GM18868 (cell line): ENCODE measurements around the gene UGDH.
A peak's percentile ranks its signal among the peaks of the same experiment; 100 is the strongest.
"Not testable (repeated sequence)": the region's sequence is repeated elsewhere in the genome, so short reads cannot be mapped to it uniquely, and the experiment has no call there.

Experiments used
- ATAC-seq: cut with Tn5 transposase; IDR thresholded peaks from one replicate; pipeline ENCODE4 v1.9.1; 2021; ENCODE audit warnings: mild to moderate bottlenecking, moderate library complexity; ENCODE audit not compliant: unreplicated experiment

UGDH gene

DNA sequence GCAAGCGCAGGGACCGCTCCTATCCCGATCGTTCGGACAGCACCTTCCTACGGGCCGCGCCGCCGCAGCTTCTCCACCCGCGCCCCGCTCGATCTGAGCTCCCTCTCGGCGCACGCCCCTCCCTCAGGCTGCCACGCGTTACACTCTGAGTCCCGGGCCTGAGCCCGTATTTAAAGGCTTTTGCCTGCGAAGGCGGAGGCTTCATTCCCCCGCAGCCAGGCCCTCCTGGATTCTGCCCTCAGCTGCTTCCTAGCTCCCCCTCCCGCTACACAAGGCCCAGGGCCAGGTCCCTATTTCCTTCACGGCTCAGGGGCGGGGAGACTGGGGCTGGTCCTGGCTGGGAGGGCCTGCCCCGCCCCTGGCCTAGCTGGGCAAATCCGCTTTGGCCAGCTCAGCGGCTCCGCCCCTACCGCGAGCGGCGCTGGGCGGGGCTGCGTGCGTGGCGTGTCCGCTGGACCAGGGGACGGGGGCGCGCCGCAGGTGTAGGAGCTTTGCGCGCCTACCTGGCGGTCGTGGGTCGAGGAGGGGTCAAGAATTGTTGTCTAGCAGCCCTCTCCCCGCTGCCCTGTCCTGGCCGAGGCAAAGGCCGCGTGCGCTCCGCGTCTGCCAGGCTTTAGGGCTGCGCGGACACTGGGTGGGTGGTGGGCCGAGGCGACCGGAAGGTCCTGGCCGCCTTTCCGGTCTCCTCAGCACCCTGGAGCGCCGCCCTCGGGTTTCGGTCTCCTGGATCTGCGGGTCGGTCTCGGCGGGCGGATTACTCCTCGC lies at the start of gene UGDH:
Gene UGDH (minus strand): TSS at position 144 of the 765 bp plus-strand sequence. CDS start 5,927 bp downstream, outside the sequence.
- peak; percentile 96 for ATAC-seq

DNA sequence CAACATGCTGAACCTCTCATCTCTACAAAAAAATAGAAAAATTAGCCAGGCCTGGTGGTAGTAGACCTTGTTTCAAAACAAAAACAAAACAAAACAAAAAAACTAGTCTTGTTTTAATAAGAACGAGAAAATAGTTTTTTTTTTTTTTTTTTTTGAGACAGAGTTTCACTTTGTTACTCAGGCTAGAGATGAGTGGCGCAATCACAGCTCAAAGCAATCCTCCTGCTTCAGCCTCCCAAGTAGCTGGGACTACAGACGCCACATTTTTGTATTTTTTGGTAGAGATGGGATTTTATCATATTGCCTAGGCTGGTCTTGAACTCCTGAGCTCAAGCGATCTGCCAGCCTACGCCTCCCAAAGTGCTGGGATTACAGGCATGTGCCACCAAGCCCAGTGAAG lies 47.7 kb upstream of the UGDH start:
- ATAC-seq = no peak

DNA sequence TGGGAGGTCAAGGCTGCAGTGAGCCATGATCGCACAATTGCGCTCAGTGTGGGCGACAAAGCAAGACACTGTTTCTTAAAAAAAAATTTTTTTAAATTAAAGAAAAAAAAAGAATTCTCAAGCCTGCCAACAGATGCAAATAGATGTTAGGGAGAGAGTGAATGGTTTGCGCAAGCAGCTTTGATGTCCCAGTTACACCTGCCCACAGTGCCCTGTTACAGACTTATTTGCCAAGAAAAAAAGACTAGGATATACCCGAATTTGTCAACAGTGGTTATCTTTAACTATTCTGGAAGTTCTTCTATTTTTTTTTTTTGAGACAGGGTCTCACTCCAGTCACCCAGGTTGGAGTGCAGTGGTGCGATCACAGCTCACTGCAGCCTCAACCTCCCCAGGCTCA lies 44.3 kb upstream of the UGDH start:
- no peak for ATAC-seq

DNA sequence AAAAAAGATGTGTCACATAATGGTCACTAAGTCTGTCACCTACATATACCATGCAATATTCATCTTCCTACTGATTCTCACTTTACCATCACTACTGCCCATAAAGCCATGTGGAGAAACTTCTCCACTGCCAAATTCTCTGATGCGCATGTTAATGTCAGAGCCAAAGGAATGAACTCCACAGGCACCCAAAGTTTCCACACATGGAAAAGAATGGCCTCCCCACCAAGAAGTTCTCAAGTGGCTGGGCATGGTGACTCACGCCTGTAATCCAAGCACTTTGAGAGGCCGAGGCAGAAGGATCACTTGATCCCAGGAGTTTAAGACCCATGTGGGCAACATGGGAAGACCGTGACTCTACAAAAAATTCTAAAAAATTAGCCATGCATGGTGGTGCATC lies 43.8 kb upstream of the UGDH start:
- ATAC-seq = no peak

DNA sequence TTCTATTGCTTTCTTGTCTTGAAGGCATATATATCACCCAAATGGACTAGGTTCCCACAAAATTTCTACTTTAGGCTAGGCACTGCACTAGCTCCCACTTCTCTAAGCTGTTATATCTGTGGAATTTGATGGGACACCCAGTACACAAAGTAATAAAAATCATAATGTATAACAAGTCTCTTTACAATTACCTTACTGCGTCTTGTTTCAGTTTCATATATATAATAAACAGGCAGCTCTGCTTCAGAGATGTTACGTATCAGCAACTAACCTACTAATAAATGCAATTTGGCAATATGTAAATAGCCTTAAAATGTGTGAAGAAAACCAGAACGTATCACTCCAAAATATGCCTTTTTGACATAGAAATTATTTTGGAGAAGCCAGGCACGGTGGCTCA lies 42.0 kb upstream of the UGDH start:
- ATAC-seq = no peak

DNA sequence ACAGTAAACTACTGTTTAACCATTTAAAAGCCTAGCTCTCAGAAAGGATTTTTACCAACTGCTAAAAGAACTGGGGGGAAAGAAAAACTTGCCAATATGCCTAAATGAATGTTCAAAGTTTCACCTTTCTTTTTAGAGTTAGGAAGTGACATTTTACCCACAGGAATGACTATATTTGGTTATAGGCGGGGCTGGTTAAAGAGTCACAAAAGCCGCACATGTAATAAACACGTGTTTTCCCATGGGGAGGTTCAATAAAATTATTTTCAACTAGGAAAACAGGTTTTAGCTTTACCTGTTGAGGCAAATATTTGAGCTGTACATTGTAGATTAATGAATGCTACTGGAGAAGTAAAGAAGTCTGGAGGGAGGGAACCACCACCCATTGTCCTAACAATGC lies 41.6 kb upstream of the UGDH start:
- no peak for ATAC-seq

DNA sequence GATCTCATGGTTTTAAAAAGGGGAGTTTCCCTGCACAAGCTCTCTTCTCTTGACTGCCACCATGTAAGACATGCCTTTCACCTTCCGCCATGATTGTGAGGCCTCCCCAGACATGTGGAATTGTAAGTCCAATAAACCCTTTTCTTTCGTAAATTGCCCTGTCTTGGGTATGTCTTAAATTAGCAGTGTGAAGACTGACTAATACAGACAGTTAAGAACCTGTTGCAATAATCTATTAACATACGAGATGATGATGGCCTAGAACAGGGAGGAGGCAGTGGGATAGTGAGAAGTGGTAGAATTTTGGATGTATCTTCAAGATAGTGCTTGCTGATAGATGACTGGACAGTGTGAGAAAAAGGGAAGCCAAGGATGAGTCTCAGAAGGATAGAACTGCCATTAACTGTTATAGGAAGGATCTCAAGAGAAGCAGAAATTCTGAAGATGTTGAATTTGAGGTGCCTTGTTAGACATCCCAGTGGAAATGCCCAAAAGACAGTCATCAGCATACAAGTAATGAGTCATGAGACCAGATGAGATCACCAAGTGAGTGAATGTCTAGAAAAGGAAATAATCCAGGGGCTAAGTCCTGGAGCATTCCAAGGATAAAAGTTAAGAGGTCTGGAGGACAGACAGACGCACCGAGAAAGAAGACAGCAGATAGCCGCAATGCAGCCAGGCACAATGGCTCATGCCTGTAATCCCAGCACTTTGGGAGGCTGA lies 38.8 kb upstream of the UGDH start:
- ATAC-seq = no peak

DNA sequence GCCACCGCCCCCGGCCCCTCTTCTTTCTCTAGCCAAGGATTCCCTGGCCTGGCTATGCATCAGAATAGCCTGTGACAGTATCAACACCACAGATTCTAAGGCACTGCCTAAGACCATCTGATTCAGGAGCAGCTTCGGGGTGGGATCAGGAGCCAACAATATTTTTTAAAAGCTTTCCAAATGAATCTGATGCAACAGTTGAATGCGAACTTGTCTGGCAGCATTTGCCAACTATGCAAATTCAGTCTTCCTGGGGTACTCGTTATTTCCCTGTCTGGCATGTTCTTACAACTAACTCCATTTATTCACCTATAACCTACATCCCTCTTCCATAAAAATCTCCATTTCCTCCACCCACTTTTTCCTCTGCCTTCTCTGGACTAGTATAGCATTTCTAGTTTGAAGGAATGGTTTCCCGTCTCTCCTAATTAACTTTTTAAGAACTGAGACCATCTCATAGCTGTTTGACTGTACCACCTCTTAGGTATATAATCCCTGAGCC lies 36.2 kb upstream of the UGDH start:
- ATAC-seq = no peak

DNA sequence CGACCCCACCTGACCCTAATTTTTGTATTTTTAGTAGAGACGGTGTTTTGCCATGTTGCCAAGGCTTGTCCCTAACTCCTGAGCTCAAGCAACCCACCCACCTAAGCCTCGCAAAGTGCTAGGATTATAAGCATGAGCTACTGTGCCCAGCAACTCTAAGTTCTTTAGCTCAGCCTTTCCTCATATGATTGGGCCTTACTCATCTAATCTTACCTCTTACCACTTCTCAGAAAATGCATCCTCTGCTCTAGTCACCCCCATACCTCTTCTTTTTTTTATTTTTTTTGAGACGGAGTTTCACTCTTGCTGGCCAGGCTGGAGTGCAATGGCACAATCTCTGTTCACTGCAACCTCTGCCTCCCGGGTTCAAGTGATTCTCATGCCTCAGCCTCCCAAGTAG lies 35.6 kb upstream of the UGDH start:
- ATAC-seq = no peak

DNA sequence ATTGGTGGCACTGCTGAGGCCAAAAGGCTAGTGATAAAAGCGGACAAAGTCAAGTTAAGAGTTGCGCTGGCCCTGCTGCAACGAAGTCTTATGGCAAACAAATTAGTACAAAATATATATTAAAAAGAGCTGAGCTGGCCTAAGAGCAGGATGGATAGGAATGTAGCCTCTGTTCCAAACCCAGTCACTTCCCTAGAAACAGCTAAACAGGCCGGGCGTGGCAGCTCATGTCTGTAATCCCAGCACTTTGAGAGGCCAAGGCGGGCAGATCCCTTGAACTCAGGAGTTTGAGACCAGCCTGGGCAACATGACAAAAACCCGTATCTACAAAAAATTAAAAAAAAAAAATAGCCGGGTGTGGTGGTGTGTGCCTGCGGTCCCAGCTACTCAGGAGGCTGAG lies 32.4 kb upstream of the UGDH start:
- ATAC-seq = no peak

DNA sequence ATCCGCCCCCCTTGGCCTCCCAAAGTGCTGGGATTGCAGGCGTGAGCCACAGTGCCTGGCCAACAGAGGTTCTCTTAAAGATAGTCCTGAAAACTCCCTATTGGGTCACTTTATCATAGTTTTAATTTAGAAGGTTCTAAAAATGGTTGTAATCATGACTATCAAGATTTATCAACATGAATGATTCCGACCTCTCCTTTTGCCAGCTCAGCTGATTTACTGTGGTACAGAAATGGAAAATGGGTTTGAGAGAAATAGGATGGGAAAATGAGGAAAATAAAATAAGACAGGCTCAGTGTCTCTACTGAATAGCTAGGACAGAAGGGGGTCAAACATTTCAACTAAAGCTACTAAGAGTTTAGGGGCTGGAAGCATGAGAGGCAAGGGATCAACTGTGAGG lies 28.2 kb upstream of the UGDH start:
- no peak for ATAC-seq

DNA sequence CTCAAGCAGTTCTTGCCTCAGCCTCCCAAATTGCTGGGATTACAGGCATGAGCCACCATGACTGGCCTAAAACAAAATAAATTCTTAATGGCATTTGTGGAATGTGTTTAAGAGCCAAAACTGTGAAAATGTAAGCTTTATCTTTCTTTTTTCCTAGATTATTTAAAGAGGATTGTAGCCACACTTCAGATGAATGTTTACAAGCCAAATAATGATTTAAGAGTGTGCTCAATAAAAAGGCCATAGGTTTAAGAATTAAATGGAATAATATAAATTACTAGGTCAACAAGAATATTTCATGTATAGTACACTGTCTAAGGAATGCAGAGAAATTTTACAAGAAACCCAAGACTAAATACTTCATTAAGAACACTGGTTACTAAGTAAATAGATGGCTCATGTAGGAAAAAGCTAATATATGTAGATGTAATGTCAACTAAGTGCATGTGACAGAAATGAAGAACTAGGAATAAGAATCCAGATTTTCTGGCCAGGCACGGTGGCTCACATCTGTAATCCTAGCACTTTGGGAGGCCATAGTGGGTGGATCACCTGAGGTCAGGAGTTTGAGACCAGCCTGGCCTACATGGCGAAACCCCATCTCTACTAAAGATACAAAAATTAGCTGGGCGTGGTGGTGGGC lies 21.3 kb upstream of the UGDH start:
- no peak for ATAC-seq

DNA sequence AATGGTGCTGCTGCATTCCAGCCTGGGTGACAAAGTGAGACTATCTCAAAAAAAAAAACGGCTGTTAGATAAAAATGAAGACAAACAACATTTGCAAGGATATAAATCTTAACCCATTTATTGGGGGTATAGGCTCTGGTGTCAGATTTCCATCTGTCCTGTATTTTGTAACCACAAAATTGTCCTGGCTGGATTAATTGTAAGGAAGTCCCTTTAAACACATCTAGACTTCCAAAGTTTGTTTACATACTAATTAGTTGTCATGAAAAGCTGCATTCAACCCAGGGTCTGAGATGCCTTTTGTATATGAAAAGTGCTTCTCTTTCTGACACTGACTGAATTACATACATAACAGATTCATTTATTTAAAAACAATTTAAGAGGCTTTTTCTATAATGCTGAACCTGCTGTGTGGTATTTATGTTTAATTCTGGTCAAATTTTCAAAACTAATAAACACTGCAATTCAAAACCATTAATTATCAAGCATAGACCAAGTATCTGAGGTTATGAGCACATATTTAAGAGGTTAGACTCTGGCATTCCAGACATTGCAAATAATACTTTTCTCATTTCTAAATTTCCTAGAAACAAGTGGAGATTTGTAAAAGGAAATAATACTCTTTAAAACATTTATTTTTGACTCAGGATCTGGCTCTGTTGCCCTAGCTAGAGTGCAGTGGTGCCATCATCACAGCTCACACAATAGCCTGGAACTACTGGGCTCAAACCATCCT lies 17.5 kb upstream of the UGDH start:
- ATAC-seq = no peak

DNA sequence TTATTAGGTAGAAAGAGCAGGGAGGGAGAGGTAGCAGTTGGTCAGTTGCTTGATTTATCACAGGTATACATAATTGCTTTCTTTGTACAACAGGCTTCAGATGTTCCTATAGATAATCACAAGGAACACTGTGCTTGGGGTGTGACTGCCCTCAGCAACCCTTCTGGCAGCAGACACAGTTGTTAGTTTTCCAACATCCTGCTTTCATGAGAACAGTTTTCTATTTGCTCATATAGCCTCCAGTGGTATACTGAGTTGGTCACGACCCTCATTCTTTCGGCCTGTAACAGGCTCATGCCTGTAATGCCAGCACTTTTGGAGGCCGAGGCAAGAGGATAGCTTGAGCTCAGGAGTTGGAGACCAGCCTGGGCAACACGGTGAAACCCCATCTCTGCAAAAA lies 16.8 kb upstream of the UGDH start:
- not testable (repeated sequence) for ATAC-seq

DNA sequence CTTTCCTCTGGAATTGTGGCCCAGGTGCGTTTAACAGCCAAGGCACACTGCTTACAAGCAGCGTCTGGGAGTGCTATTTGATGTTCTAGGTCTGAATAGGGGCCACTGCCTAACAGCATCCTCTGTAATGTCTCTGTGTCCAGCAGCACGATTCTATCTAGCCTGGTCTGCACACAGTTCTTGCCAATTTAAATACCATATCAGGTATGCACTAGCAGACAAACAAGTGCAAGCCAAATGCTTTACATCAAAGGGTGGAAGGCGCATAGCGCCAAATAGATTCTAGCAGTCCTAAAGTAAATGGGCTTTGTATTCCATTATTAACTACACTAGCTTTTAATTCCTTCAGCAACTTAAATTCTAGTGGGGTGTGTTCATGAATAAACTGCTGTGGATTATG lies 15.8 kb upstream of the UGDH start:
- ATAC-seq = no peak

DNA sequence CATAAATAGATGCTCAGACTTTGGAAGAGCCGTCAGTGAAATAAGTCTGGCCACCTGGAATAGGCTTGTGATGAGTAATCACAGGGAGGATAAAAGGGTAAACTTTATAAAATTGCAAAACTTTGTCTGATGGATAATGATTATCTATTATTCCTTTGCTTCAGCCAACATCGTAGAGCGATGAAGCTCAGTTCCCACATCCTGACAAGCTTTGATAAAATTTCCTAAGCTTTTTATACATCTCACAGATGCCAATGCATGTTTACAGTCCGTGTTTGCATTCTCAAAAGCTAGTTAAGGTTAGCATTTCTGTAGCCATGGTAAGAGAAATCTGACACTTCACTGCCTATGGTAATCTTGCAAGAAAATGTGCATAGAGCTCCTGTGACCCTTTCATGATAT lies 15.4 kb upstream of the UGDH start:
- no peak for ATAC-seq

DNA sequence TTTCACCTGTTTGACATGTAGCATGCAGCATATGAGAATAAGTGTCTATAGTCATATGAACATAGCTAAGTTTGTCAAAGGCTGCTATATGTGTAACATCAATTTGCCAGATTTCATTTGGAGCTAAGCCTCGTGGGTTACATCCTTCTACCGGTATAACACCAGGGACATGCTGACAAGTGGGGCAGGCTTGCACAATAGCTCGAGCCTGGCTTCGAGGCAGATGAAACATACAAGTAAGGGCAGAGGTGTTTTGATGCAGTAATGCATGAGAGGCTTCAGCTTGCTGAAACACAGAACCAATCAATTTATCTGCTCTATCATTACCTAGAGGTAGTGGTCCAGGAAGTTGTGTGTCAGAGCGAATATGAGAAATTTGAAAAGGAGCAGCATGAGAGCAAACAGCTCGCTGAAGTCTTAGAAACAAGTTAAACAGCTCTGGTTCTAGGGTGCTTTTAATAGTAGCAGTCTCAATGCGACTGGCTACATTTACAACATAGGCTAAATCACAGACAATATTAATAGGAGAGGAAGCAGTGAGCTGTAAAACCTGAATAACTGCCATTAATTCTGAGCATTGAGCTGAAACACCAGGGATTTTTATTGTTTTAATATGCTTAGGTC lies 14.9 kb upstream of the UGDH start:
- no peak for ATAC-seq

DNA sequence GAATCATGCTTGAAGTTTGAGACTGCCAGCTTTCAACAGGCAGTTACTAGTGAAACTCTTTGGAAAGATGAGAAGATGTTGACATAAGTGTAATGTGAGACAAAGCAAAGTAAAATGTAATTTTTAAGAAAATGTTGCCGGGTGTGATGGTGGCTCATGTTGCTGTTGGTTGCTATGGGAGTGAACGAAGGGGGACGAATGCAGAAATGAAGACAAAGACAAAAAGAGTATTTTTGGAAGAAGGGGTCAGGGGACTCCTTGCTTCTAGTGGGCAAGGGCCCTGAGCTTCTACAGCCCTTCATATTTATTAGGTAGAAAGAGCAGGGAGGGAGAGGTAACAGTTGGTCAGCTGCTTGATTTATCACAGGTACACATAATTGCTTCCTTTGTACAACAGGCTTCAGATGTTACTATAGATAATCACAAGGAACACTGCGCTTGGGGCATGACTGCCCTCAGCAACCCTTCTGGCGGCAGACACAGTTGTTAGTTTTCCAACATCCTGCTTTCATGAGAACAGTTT lies 11.9 kb upstream of the UGDH start:
- ATAC-seq = no peak

DNA sequence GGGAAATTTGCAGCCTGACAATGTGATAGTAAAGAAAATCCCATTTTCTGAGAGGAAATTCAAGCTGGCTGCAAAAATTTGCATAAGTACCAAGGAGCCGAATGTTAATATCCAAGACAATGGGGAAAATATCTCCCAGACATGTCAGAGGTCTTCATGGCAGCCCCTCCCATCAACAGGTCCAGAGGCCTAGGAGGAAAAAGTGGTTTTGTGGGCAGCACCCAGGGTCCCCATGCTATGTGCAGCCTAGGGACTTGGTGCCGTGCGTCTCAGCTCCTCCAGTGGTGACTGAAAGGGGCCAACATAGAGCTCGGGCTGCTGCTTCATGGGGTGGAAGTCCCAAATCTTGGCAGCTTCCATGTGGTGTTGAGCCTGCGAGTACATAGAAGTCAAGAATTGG lies 6.3 kb upstream of the UGDH start:
- no peak for ATAC-seq

DNA sequence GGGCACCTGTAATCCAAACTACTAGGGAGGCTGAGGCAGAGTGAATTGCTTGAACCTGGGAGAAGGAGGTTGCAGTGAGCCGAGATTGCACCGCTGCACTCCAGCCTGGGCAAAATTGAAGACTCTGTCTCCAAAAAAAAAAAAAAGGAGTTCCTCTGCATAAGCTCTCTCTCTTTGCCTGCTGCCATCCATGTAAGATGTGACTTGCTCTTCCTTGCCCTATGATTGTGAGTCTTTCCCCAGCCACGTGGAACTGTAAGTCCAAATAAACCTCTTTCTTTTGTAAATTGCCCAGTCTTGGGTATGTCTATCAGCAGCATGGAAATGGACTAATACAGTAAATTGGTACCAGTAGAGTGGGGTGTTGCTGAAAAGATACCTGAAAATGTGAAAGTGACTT lies 5.0 kb upstream of the UGDH start:
- ATAC-seq = not testable (repeated sequence)

DNA sequence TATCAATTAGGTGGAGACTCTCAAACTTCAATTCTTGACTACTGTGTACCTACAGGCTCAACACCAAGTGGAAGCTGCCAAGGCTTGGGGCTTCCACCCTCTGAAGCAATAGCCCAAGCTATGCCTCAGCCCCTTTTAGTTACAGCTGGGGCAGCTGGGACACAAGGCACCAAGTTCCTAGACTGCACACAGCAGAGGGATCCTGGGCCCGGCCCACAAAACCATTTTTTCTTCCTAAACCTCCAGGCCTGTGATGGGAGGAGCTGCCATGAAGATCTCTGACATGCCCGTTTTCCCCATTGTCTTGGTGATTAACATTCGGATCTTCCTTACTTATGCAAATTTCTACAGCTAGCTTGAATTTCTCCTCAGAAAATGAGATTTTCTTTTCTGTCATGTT lies 3.4 kb upstream of the UGDH start:
- no peak for ATAC-seq
